Cardiac fibroblast (primary cell): Measurements from ENCODE around the gene SYNJ1.

Experiments
- DNase-seq, 2 donors: peaks; one replicate each; pipeline versions ENCODE4 v3.0.0 to v3.0.0-alpha.2; 2010; ENCODE audit warnings: low read depth in 2 of 2
- H3K4me3 ChIP-seq, 2 donors: replicated peaks in 1 of 2; 1 replicate in 1 of 2; 2 replicates in 1 of 2; pipeline ENCODE4 v1.5.1; 2011; ENCODE audit warnings: low read depth in 2 of 2, low read length in 2 of 2, mild to moderate bottlenecking in 2 of 2, moderate library complexity in 1 of 2
- TF ChIP-seq, protein P1 (sequence below): IDR thresholded peaks from one replicate; pipeline ENCODE4 v1.5.1; 2011; ENCODE audit warnings: low read depth, mild to moderate bottlenecking, low read length, inconsistent platforms

SYNJ1 gene

DNA sequence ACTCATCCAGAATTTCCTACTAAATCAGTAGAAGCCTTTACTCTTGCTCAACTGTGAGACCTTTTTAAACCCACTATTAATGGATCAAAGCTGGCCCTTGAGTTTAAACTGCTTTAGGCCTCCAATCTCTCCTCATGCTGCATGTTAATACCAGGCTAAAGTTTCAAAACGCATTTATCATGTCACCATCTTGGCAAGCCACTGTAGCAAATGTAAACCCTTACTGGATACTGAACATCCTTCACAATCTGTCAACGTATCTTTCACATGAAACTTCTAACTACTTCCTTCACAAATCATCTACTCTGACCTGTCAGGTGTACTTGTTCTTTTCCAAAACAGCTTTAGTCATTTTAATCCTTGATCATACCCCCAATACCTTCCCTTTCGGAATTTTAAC, 40.7 kb upstream of the SYNJ1 start:
- TF ChIP-seq, protein P1, sequence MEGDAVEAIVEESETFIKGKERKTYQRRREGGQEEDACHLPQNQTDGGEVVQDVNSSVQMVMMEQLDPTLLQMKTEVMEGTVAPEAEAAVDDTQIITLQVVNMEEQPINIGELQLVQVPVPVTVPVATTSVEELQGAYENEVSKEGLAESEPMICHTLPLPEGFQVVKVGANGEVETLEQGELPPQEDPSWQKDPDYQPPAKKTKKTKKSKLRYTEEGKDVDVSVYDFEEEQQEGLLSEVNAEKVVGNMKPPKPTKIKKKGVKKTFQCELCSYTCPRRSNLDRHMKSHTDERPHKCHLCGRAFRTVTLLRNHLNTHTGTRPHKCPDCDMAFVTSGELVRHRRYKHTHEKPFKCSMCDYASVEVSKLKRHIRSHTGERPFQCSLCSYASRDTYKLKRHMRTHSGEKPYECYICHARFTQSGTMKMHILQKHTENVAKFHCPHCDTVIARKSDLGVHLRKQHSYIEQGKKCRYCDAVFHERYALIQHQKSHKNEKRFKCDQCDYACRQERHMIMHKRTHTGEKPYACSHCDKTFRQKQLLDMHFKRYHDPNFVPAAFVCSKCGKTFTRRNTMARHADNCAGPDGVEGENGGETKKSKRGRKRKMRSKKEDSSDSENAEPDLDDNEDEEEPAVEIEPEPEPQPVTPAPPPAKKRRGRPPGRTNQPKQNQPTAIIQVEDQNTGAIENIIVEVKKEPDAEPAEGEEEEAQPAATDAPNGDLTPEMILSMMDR, result no peak
- DNase-seq, result no peak
- no peak overlapping the region for H3K4me3 ChIP-seq

DNA sequence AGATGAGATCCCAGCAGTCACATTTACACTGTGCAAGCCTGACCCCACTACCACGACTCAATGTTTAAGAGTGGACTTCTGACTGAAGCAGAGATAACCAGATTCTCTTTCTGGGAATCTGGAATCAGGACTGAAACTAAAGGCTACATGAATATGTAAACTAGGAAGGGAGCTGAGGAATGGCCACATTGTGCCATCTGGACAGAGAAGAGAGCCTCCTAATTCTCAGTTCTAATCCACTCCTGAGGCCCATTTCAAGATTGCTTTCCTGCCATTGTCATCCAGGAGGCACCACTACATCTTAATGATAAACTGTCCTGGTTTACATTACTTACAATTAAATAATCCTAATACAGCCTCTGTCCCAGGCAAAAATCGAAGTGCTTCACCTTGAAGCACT, 37.2 kb upstream of the SYNJ1 start:
- TF ChIP-seq, protein P1, result no peak
- no peak overlapping the region for H3K4me3 ChIP-seq
- DNase-seq, result no peak

GRCh38 chr21:32764186-32764585, 36.4 kb upstream of the SYNJ1 start:
- no peak for DNase-seq
- TF ChIP-seq, protein P1, result no peak
- H3K4me3 ChIP-seq, result no peak overlapping the region

DNA sequence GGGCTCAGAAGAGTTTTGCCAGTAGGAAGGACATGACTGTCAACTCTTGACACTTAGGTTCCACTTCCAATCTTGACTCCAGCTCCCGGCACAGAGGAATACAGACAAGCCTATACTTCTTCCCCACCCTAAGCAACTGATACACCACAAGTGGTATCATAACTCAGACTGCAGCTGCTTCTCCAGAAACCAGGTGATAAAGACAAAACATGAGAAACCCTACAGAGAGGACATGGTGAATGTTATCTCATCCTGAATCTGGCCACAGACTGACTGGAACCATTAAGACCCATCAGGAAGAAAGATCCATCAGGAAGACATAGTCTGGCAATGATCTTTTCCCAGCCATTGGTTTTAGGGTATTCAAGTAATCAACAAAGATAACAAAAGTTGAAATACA, 30.0 kb upstream of the SYNJ1 start:
- TF ChIP-seq, protein P1, result no peak

GRCh38 chr21:32756096-32756495, 28.3 kb upstream of the SYNJ1 start:
- no peak overlapping the region for H3K4me3 ChIP-seq
- TF ChIP-seq, protein P1, result no peak
- DNase-seq, result no peak

More for the DNA sequence above, 30.0 kb upstream of the SYNJ1 start:
- H3K4me3 ChIP-seq, result no peak overlapping the region
- DNase-seq, result no peak

GRCh38 chr21:32753818-32754585, 26.2 kb upstream of the SYNJ1 start:
- DNase-seq, result no peak
- TF ChIP-seq, protein P1, result no peak
- H3K4me3 ChIP-seq, result no peak overlapping the region

DNA sequence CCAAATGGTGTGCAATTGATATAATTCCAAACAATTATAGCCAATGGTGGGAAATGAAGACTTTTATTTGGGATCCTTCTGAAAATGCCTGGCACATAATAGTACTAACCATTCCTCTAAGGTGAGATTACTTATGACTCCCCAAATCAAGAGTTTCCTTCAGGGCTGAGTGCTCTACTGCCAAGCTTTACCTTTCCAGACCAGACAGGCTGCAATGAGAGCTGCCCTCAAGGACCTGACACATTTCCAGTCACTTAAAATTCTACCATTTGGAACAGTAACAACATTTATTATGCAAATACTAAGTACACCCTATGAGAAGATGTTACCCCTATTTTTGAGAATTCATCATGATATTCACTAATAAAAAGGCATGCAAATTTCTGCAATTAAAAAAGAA, 22.6 kb upstream of the SYNJ1 start:
- H3K4me3 ChIP-seq, result no peak overlapping the region
- no peak for DNase-seq
- TF ChIP-seq, protein P1, result no peak
